ENCODE results near the gene ZBTB2.
"Not testable (repeated sequence)": the region's sequence is repeated elsewhere in the genome, so short reads cannot be mapped to it uniquely, and the experiment has no call there.

ZBTB2 gene

DNA sequence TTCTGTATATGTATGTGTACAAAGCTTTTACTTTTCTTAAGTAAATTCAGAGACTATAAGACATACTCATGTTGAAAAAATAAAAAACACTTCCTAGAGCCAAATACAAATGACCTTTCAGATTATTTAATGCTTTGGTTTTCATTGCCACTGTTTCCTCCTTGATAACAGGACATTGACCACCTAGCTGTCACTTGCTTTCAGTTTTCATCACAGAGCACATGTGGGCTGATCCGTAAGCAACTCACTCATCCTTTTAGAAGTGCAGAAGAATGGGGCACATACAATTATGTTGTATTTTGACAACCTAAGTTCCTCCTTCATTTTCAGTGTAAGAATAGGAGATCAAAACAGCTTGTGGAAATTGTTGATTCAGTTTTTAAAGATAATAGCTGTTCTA lies 6.2 kb downstream of the ZBTB2 start:
- Histone ChIP-seq H3K36me3 (peaks cover 3 to 40% (median 28%) of the 10 kb centered on the region in 11 experiments; a peak in 17 of 22 replicates), H3K9ac (no peak overlapping the region), H3K9me3 (replicated peaks in 1 of 11) (no peaks in the 10 kb centered on the region), H4K20me1 (peaks cover 9 to 92% (median 60%) of the 10 kb centered on the region in 11 experiments; a peak in 20 of 22 replicates), H3K27me3 (no peaks in the 10 kb centered on the region), H3K4me3 (no peak overlapping the region), H3K4me2 (peak overlapping the region in 1 of 11 experiments; percentile 20; a peak in 2 of 22 replicates), H3K27ac (no peak overlapping the region), H3K4me1 (peaks cover 26 to 50% (median 28%) of the 10 kb centered on the region in 10 experiments)
- TF ChIP-seq Cebpa-rat (IDR thresholded peaks at IDR 0.05) = no peak

DNA sequence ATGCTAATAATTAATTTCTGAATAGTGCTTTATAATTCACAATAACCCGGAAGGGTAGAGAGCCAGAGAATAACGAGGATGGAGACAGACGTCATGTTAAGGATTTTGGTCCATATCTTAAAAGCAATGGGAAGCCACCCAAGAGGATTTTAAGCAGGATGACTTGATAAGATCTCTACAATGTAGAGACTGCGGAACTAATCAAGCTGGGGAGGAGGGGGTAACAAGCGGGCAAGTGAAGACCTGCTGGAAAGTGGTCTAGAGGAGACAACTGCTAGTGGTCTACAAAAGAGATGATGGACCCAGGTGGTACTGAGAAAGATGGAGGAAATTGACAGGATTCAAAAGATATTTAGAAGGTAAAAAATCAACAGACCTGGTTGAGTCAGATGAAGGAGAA lies 7.2 kb downstream of the ZBTB2 start:
- Histone ChIP-seq H3K27me3 (0 out of 22 replicates have a peak, but pooled peaks cover 0 to 5% (median 0%) of the 10 kb centered on the region in 11 experiments), H3K4me2 (no peak overlapping the region), H4K20me1 (peaks cover 11 to 98% (median 70%) of the 10 kb centered on the region in 11 experiments; a peak in 20 of 22 replicates), H3K4me1 (peaks cover 31 to 60% (median 37%) of the 10 kb centered on the region in 10 experiments), H3K27ac (no peak overlapping the region), H3K9ac (no peak overlapping the region), H3K4me3 (no peak overlapping the region), H3K9me3 (replicated peaks in 1 of 11) (no peaks in the 10 kb centered on the region), H3K36me3 (peaks cover 3 to 40% (median 28%) of the 10 kb centered on the region in 11 experiments; a peak in 17 of 22 replicates)
- TF ChIP-seq Cebpa-rat (IDR thresholded peaks at IDR 0.05) = no peak

DNA sequence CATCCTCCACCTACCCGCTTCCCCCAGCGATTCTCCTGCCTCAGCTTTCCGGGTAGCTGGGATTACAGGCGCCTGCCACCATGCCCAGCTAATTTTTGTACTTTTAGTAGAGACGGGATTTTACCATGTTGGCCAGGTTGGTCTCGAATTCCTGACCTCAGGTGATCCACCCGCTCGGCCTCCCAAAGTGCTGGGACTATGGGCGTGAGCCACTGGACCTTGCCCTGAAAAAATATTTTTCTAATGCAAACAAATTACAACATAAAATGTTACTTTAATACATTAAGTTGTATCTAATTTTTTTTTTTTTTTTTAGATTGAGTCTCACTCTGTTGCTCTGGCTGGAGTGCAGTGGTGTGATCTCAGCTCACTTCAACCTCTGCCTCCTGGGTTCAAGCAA lies 8.7 kb downstream of the ZBTB2 start:
- H3K4me2 ChIP-seq; H3K4me3 ChIP-seq; H3K9ac ChIP-seq; H3K27ac ChIP-seq; H3K9me3 ChIP-seq (replicated peaks in 1 of 11): not testable (repeated sequence)
- Histone ChIP-seq H3K4me1 (peaks cover 18 to 46% (median 24%) of the 10 kb centered on the region in 10 experiments), H3K36me3 (peaks cover 3 to 33% (median 27%) of the 10 kb centered on the region in 11 experiments; a peak in 17 of 22 replicates), H3K27me3 (peaks cover 0 to 16% (median 10%) of the 10 kb centered on the region in 11 experiments; a peak in 11 of 22 replicates), H4K20me1 (peaks cover 25 to 98% (median 86%) of the 10 kb centered on the region in 11 experiments; a peak in 21 of 22 replicates)

DNA sequence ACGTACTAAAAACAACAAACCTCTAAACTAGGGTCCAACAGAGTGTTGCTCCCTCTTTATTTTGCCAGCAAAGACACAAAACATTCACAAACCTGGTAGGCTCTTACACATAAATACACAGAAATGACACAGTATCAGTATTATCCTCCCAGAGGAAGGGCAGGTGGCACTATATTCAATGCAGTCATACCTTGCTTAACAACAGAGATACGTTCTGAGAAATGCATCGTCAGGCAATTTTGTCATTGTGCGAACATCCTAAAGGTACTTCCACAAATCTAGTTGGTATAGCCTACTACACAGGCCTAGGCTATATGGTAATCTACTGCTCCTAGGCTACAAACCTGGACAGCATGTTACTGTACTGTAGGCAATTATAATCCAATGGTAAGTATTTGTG lies 9.6 kb downstream of the ZBTB2 start:
- Histone ChIP-seq H3K27me3 (peaks cover 0 to 16% (median 10%) of the 10 kb centered on the region in 11 experiments; a peak in 11 of 22 replicates), H3K9ac (no peak overlapping the region), H3K4me3 (no peak overlapping the region), H3K4me2 (peak overlapping the region in 2 of 11 experiments; percentile 88 to 96; a peak in 3 of 22 replicates), H3K36me3 (peaks cover 0 to 28% (median 20%) of the 10 kb centered on the region in 11 experiments; a peak in 15 of 22 replicates), H3K4me1 (peaks cover 20 to 39% (median 26%) of the 10 kb centered on the region in 10 experiments), H3K9me3 (replicated peaks in 1 of 11) (no peaks in the 10 kb centered on the region), H4K20me1 (peaks cover 27 to 98% (median 95%) of the 10 kb centered on the region in 11 experiments; a peak in 21 of 22 replicates), H3K27ac (no peak overlapping the region)
- TF ChIP-seq Cebpa-rat (IDR thresholded peaks at IDR 0.05) = no peak

DNA sequence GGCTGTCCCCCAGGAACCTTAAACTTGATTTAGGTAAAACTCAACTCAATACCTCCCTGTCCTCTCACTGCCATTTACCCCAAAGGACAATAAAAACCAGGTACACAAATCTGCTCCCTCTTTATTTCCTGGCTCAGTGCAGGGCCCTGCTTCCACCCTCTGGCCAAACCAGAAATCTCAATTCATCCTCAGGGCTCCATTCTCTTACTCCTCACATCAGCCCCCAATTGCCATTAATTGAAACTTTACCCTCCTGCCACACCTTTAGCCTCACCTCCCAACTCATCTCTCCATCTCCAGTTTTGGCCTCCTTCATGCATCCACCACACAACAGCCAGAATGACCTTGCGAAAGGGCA lies 10.5 kb downstream of the ZBTB2 start:
- peak overlapping the region in 5 of 10 experiments; percentile 37 to 56 (median 45); a peak in 7 of 20 replicates for H3K4me3 ChIP-seq
- peak overlapping the region in 7 of 11 experiments; percentile 13 to 79 (median 73); a peak in 12 of 22 replicates for H3K27ac ChIP-seq
- no peak for TF ChIP-seq Cebpa-rat (IDR thresholded peaks at IDR 0.05)
- peaks cover 29 to 44% (median 34%) of the 10 kb centered on the region in 10 experiments for H3K4me1 ChIP-seq
- no peaks in the 10 kb centered on the region for H3K9me3 ChIP-seq (replicated peaks in 1 of 11)
- H3K27me3 ChIP-seq = peaks cover 0 to 16% (median 10%) of the 10 kb centered on the region in 11 experiments; a peak in 11 of 22 replicates
- peaks cover 31 to 100% (median 96%) of the 10 kb centered on the region in 11 experiments; a peak in 21 of 22 replicates for H4K20me1 ChIP-seq
- H3K9ac ChIP-seq = peak overlapping the region in 10 of 11 experiments; percentile 6 to 71 (median 52); a peak in 13 of 22 replicates
- H3K36me3 ChIP-seq = peaks cover 0 to 23% (median 18%) of the 10 kb centered on the region in 11 experiments; a peak in 15 of 22 replicates
- H3K4me2 ChIP-seq = peak overlapping the region; percentile 69 to 98 (median 87)

DNA sequence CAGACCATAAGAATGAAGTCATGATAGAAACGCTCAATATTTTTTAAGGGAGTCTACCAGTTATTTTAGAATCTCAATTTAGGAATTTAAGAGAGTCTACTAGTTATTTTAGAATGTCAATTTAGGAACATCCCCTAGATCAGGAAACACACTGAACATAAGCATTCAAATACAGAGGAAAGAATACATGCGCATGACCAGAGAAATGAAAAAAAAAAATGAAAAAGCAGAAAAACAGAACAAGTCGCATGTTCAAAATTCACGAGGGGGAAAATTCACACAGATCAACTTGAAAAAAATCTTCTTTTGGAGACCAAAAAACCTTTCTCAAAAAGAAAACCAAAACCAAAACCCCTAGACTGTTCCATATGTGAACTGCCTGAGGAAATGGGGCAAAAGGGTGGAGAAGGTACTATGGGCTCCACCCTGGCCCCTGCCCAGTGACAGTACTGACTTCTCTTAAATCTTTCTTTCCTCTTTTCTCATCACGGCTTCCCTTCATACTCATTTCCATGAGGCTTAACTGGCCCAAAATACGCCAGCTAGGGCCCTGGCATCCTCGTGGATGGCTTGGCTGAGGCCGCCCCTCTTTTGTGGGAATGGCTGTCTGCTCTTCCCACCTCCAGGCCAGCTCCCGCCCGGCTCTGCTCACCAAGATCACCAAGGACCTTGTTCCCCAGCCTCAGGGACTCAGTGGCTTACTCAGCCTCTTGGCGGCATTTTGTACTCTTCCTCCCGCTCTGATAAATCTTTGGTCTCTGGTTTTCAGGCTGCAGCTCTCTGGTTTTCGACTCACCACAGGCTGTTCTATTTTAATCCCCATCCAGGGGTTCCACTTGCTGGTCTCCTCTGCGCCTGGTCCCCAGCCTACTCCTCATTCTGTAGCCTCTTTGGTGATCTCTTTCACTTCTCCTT lies 11.2 kb downstream of the ZBTB2 start:
- peak overlapping the region; percentile 6 to 71 (median 51); a peak in 16 of 22 replicates for H3K9ac ChIP-seq
- H3K27me3 ChIP-seq = peaks cover 0 to 16% (median 10%) of the 10 kb centered on the region in 11 experiments; a peak in 11 of 22 replicates
- peaks cover 31 to 100% (median 96%) of the 10 kb centered on the region in 11 experiments; a peak in 21 of 22 replicates for H4K20me1 ChIP-seq
- H3K27ac ChIP-seq = peak overlapping the region in 9 of 11 experiments; percentile 13 to 79 (median 58); a peak in 16 of 22 replicates
- TF ChIP-seq Cebpa-rat (IDR thresholded peaks at IDR 0.05) = no peak
- no peaks in the 10 kb centered on the region for H3K9me3 ChIP-seq (replicated peaks in 1 of 11)
- peaks cover 0 to 23% (median 18%) of the 10 kb centered on the region in 11 experiments; a peak in 15 of 22 replicates for H3K36me3 ChIP-seq
- H3K4me1 ChIP-seq = peaks cover 31 to 41% (median 38%) of the 10 kb centered on the region in 10 experiments
- H3K4me2 ChIP-seq = peak overlapping the region; percentile 69 to 98 (median 87)
- H3K4me3 ChIP-seq = peak overlapping the region in 5 of 10 experiments; percentile 37 to 56 (median 45); a peak in 11 of 20 replicates

DNA sequence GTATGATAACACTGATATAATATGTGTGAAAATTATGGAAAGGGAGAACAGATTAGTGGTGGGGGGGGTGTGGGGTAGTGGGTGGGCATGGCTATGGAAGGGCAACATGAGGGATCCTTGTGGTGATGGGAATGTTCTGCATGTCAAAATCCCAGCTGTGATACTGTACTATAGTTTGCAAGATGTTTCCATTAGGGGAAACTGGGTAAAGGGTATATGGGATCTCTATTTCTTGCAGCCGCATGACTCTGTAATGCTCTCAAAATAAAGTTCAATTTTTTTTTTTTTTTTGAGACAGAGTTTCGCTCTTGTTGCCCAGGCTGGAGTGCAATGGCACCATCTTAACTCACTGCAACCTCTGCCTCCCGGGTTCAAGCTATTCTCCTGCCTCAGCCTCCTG lies 14.3 kb downstream of the ZBTB2 start:
- no peak overlapping the region for H3K27ac ChIP-seq
- no peak overlapping the region for H3K9ac ChIP-seq
- peaks cover 51 to 69% (median 64%) of the 10 kb centered on the region in 10 experiments for H3K4me1 ChIP-seq
- H3K36me3 ChIP-seq = peaks cover 6 to 18% (median 15%) of the 10 kb centered on the region in 11 experiments
- H3K4me2 ChIP-seq = peak overlapping the region in 6 of 11 experiments; percentile 39 to 62 (median 50); a peak in 8 of 22 replicates
- peaks cover 38 to 100% (median 100%) of the 10 kb centered on the region in 11 experiments; a peak in 21 of 22 replicates for H4K20me1 ChIP-seq
- H3K9me3 ChIP-seq (replicated peaks in 1 of 11) = no peaks in the 10 kb centered on the region
- no peak overlapping the region for H3K4me3 ChIP-seq
- H3K27me3 ChIP-seq = peaks cover 0 to 16% (median 10%) of the 10 kb centered on the region in 11 experiments; a peak in 11 of 22 replicates
- no peak for TF ChIP-seq Cebpa-rat (IDR thresholded peaks at IDR 0.05)

DNA sequence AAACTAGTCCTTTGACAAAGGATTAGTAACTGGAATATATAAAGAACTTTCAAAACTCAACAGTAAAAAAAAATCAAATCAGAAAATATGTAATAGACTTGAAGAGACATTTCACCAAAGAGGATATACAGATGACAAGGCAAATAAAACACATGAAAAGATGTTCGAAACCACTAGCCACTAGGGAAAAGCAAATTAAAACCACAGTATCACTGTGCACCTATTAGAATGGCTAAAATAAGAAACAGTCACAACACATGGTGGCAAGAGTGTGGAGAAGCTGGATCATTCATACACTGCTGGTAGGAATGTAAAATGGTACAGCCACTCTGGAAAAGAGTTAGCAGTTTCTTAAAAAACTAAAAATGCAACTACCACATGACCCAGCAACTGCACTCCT lies 14.9 kb downstream of the ZBTB2 start:
- Histone ChIP-seq H3K27ac (no peak overlapping the region), H3K9me3 (replicated peaks in 1 of 11) (no peaks in the 10 kb centered on the region), H3K4me1 (peaks cover 47 to 72% (median 66%) of the 10 kb centered on the region in 10 experiments), H3K36me3 (peaks cover 12 to 25% (median 21%) of the 10 kb centered on the region in 11 experiments), H3K4me3 (no peak overlapping the region), H4K20me1 (peaks cover 37 to 100% (median 100%) of the 10 kb centered on the region in 11 experiments; a peak in 21 of 22 replicates), H3K4me2 (peak overlapping the region; percentile 17 to 62 (median 52); a peak in 20 of 22 replicates), H3K9ac (no peak overlapping the region), H3K27me3 (peaks cover 0 to 16% (median 10%) of the 10 kb centered on the region in 11 experiments; a peak in 11 of 22 replicates)
- no peak for TF ChIP-seq Cebpa-rat (IDR thresholded peaks at IDR 0.05)

Measured in BLaER1 treated with 17β-estradiol and CSF1 and Interleukin-3, amounts not matched to agents 10 nM and 100 nM (cell line).